ENCODE results near the gene GLB1L2.

GRCh38 chr11:134363592-134363991 is 31.8 kb downstream of the GLB1L2 start:
- TF ChIP-seq EZH2 (IDR thresholded peaks at IDR 0.05; ENCODE audit: borderline replicate concordance, low read length) (no peak), CTCF (IDR thresholded peaks at IDR 0.05; ENCODE audit: low read length) (no peak)
